HG02943 (cell line): ENCODE measurements around the gene SLC18B1.
"Not testable (repeated sequence)": the region's sequence is repeated elsewhere in the genome, so short reads cannot be mapped to it uniquely, and the experiment has no call there.

Experiments used
- ATAC-seq: cut with Tn5 transposase; IDR thresholded peaks from one replicate; pipeline ENCODE4 v1.9.1; 2021; ENCODE audit warnings: mild to moderate bottlenecking, low read depth, moderate library complexity; ENCODE audit not compliant: unreplicated experiment

Gene SLC18B1

GRCh38 chr6:132800656-132801055 is 2.2 kb upstream of the SLC18B1 start:
- ATAC-seq, result no peak

DNA sequence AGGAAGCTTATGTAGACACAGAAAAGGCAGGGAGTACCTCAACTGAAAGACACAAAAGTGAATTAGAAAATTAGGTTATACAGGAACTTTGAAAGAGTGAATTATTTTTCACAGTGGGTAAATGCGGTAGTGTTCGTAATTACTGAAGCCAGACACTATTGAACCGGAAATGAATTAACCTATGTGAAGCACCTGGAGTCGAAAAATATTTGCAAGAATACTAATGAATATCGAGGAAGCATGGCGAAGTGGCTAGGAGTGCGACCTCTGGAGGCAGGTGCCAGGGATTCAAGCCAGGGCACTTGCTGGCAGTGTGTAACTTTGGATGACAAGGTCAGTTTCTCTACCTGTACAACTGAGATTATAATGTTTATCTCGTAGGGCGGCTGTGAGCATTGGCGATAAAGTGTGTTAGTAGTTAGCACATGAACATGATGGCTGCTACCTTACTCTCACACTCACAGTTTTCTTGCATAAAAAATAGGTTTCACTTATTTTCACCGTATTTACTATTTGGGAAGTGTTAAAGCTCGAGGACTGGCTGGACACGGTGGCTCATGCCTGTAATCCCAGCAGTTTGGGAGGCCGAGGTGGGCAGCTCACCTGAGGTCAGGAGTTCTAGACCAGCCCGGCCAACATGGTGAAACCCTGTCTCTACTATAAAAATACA is 567 bp upstream of the SLC18B1 start:
- peak; percentile 81 for ATAC-seq

DNA sequence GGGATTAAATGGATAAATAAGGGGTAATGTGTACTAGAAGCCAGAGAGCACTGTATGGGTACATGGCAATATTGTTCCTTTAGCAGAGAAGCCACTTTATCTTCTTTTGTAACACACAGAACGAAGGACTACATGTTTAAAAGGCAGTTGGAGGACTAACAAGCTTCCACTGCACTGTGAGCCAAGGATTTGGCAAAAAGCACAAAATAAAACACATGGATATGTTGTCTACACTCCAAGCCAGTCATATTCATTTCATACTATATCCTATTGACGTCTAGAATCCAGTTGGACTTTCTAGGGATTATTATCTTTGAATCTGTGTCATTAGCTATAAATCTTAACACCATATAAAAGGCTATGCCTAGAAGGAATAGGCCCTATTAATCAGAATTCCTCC is 3.0 kb downstream of the SLC18B1 start:
- no peak for ATAC-seq

- no peak for ATAC-seq
Measured at GRCh38 chr6:132792510-132792909, 5.9 kb downstream of the SLC18B1 start.

- no peak for ATAC-seq
Measured at GRCh38 chr6:132790450-132790849, 8.0 kb downstream of the SLC18B1 start.

GRCh38 chr6:132789396-132789776 is 9.1 kb downstream of the SLC18B1 start:
- no peak for ATAC-seq

- no peak for ATAC-seq
Measured at GRCh38 chr6:132788658-132789395, 9.6 kb downstream of the SLC18B1 start.

DNA sequence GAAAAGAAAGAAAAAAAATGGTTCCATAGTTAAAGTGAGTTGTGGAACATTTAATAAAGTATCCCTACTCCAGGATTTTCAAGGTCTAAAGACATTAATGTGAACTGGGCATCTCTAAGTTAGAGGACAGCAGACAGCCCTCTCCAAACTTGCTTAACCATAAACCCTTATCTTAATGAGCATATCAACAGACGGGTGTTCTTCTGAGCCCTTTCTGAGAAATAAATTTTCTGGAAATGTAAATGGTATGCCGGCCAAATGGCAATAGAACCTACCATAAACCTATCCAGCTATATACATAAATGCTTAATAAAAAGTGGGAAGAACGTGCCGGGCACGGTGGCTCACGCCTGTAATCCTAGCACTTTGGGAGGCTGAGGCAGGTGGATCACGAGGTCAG is 12.5 kb downstream of the SLC18B1 start:
- no peak for ATAC-seq

- no peak for ATAC-seq
Measured at GRCh38 chr6:132780770-132781371, 17.6 kb downstream of the SLC18B1 start.

DNA sequence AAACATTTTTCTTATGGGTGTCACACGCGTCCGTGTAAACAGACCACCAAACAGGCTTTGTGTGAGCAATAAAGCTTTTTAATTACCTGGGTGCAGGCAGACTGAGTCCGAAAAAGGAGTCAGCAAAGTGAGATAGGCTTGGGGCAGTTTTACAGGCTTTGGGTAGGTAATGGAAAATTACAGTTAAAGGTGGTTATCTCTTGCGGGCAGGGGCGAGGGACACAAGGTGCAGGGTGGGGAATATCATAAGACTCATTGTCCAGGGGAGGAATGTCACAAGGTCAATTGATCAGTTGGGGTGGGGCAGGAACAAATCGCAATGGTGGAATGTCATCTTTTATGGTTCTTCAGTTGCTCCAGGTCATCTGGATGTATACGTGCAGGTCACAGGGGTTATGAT is 20.6 kb downstream of the SLC18B1 start:
- not testable (repeated sequence) for ATAC-seq

GRCh38 chr6:132768051-132768517 is 30.4 kb downstream of the SLC18B1 start:
- peak; percentile 91 for ATAC-seq

DNA sequence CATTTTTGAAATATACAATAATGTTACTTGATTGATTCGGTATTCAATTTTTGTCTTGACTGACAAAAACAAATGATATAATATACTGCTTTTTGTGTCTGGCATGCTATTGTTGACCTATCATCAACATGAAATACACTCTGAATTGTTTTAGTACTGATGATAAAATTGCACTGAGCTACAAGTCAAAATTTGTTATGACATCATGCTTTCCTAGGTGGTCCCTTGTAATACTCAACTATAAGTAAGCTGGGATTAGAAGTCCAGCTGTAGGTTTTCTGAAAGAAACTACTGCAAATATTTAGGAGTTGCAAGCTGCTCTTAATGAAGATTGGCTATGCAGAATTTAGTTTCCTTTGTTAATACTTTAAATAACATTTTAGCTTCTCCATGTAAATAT is 32.9 kb downstream of the SLC18B1 start:
- no peak for ATAC-seq

GRCh38 chr6:132764370-132764769 is 34.1 kb downstream of the SLC18B1 start:
- no peak for ATAC-seq

DNA sequence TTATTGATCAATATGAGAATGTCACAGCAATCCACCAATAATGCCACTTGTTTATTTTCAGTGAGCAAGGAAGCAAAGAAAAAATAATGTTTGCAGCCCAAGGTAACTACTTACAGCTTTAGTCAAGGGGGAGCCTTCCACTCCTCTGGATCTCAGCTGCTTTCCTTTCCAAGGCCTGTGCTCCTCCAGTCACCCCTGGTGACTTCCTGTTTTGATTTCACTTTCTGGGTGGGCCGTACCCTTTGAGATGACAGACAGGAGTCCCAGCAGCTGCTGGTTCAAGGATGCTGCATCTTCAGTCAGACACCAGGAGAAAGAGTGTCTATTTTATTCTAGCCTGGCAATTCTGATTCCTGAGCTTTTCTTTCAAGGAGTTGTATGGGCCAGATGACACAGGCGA is 35.2 kb downstream of the SLC18B1 start:
- ATAC-seq, result peak; percentile 81

GRCh38 chr6:132760256-132760655 is 38.2 kb downstream of the SLC18B1 start:
- no peak for ATAC-seq

- no peak for ATAC-seq
Measured at GRCh38 chr6:132758689-132759088, 39.7 kb downstream of the SLC18B1 start.

DNA sequence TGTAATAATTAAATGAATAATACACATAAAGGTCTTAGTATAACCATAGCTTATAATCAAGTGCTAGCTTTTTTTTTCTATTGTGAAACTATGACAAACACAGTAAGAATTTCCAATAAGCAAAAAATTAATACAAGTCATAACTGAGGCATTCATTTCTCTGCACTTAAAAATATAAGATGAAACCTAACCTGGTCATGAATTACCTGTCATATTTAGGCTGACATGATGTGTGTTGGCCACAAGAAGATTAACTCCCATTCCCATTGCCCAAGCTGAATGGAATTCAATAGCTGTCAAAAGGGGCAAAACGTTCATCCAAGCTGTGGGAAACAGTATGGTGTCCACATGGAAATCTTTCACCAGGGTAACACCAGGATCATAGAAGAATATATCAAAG is 46.2 kb downstream of the SLC18B1 start:
- no peak for ATAC-seq

GRCh38 chr6:132751828-132752227 is 46.6 kb downstream of the SLC18B1 start:
- no peak for ATAC-seq

GRCh38 chr6:132751306-132751705 is 47.1 kb downstream of the SLC18B1 start:
- peak; percentile 35 for ATAC-seq

- ATAC-seq, result peak; percentile 81
Measured at GRCh38 chr6:132750455-132751248, 47.8 kb downstream of the SLC18B1 start.

GRCh38 chr6:132749111-132749510 is 49.3 kb downstream of the SLC18B1 start:
- ATAC-seq, result no peak
